Suppressor macrophage treated with lipopolysaccharide for 1 hour (primary cell): ENCODE results near the gene AMIGO2.

ENCODE experiments used
- DNase-seq, 3 donors: peaks; one replicate each; pipeline ENCODE4 v3.0.0-alpha.2; 2020 to 2022

Gene AMIGO2

GRCh38 chr12:47097276-47097896, 17.6 kb upstream of the AMIGO2 start:
- DNase-seq = no peak

GRCh38 chr12:47095446-47096236, 15.9 kb upstream of the AMIGO2 start:
- no peak for DNase-seq

DNA sequence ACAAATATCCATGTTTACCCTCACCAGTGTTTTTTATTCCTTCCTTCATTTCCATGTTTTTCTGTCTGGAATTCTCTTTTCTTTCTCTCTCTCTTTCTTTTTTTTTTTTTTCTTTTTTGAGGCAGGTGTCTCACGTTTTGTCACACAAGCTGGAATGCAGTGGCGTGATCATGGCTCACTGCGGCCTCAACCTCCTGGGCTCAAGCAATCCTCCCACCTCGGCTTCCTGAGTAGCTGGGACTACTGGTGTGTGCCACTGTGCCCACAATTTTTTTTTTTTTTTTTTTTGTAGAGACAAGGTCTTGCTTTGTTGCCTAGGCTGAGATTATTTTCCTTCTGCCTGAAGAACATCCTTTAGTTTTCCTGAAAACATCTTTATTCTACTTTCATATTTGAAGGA, 15.0 kb upstream of the AMIGO2 start:
- no peak for DNase-seq

- DNase-seq = no peak
These were observed 11.2 kb upstream of the AMIGO2 start for GRCh38 chr12:47091009-47091408.

DNA sequence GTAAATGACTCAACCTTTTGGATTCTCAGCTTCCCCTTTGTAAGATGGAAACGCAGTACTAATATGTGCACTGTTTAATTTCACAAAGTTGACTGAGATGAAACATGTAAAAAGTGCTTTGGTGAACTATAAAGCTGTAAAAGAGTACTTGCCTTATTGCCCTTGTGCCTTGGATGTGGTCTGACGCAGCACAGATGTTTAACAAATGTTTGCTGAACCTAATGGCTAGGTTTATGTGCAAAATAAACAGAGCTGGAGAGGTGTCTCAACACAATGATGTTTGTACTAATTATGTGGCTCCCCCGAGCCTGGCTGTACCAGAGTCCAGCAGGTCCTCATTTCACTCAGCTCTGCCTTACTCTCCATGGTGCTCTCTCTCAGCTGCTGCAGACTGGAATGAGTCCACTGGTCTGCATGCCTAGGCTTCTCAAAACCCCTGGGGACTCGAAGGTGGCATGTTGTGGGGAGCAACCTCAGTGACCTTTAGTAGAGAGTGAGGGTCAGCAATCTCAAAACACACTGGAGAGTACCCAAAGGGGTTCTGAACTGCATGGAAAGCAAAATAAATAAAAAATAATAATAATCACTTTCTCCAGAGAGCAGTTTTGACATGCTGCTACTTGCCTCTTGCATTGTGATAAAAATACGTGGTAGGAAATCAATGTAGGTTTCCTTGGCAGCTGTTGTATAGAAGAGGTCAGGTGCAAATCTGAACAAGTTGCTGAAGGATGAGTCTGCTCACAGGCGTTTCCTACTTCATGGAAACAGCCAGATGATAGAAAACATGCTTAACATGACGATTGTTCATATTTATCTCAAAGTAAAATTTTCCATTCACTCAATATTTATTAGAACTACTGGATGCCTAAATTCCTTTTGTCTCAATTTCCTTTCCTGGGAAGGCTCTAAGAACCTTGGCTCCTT, 8.5 kb upstream of the AMIGO2 start:
- DNase-seq = no peak

- DNase-seq = no peak
These were observed 7.4 kb upstream of the AMIGO2 start for GRCh38 chr12:47087088-47087688.

- DNase-seq = peak; percentile 67 to 80 (median 79)
These were observed 6.1 kb upstream of the AMIGO2 start for GRCh38 chr12:47085815-47086252.

DNA sequence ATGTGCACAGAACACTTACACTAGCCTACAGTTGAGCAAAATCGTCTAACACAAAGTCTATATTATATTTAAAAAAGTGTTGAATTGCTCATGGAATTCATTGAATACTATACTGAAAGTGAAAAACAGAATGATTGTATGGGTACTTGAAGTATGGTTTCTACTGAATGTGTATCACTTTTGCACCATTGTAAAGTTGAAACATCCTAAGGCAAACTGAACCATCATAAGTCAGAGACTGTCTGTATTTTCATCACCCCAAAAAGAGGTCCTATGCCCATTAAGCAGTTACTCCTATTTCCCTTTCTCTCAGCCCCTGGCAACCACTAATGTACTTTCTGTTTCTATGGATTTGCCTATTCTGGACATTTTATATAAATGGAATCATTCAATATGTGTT, 4.4 kb upstream of the AMIGO2 start:
- no peak for DNase-seq

DNA sequence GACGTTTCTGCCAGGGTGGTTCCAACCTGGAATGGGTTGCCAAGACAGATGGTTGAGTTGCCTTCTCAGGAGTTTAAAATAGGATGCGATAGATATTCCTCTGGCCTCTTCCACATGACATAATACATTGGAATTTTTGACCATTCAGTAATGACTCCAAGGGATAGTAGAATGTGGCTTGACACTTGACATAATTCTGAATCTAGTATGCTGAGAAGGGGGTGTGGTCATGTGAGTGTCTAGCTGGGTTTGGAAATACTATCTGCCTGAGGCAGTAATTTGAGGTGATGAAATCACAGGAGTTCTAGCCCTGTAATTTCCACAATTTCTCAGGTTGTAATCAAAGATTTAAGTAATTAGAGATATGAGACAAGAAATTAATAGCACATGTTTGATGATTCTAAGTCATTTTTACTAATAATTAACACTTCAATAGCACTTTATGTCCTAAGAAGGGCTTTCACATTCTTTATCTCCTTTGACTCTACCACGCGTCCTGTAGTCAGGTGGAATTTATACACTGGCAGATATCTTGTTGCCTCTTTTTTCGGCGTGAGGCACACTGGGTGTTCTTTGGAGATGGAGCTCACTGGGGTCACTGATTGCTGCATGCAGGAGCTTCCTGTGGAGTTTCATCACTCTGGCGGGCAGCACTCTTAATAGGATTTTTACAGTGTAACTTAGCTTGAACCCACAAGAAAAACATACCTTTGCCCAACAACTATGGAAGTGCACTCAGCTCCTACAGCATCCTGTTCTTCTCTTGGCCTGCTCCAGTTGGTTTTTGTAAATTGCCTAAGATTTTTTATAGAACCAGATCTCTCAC, 3.2 kb upstream of the AMIGO2 start:
- DNase-seq = peak; percentile 59 to 71 (median 69)

GRCh38 chr12:47082283-47082682, 2.5 kb upstream of the AMIGO2 start:
- DNase-seq = no peak

- DNase-seq = peak; percentile 66 to 76 (median 67)
These were observed 1.2 kb upstream of the AMIGO2 start for GRCh38 chr12:47080725-47081502.

DNA sequence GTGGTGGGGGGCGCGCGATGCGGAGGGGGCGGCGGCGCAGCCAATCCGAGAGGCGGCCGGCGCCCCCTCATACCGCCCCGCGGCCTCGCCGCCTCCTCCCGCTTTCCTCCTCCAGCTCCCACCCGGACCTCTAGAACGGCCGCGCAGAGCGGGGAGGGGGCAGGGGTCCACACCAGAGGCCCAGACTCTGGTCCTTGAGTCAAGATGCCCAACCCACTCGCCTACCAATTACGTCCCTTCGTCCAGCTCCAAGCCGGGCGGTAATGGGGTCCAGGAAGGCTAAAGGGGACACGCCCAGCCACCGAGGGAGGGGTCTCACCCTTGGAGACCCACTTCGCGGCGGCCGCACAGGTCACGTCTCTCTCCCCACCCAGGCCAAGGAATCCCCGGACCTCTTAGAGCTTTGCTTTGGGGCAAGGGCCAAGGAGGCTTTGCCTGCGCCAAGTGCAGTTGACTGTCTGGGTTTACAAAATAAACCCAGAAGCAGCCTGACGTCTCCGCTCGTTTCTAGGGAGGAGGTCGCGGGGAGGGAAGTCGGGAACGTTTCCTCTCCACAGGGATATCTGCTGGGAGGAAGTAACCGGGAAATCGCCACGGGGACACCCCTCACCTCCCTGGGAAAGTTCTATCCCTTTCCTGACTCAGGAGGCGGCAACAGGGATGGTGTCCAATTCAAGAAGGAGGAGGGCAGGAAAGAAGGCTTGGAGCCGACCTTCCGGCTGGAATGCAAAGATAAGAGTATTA, 394 bp upstream of the AMIGO2 start:
- DNase-seq = peak; percentile 44 to 53 (median 47)

DNA sequence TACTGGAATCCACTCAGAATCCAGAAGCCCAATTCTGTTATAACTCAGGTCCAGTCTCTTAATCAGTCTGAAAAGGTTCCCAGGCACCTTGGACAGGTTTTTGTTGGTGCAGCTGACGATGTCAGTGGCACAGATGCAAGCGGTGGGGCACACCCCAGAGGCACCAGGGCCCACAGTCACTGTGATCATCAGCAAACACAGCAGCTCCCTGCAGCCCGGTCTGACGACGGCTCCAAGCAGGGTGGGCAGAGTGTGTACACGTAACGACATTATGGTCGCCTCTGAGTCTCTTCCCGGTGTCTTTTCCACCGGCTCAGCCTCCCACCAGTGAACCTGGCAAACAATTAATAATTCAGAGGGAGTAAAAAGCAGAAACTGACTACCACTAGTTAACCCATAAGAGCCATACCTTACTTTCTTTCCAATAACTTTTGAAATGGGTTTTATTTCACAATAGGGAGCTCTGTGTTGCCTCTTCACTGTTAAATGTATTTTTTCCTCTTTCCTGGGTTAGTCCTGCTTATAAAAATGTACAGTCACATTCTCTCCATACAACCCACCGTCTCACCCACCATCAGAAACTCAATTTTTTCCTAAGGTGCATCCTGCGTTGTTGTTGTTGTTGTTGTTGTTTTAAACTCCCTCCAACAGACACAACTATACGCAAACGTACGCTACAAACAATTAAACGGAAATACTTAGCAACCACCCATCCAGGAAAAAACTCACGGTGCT, 859 bp downstream of the AMIGO2 start:
- DNase-seq = peak in 1 of 3 donors; percentile 13

DNA sequence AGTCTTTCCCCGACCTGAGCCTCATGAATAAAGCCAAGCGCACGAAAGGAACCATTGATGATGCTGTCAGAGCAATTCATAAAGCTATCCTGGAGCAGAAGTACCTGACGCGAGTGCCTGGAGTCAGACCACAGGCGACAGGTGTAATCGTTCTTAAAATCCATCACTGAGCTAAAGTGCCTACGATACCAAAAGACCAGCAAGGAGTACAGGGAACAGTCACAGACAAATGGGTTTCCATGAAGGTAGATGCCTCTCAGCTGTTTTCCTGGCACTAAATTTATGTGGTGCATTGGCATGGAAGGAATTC, 1.7 kb downstream of the AMIGO2 start:
- DNase-seq = no peak

- no peak for DNase-seq
These were observed 2.3 kb downstream of the AMIGO2 start for GRCh38 chr12:47077206-47078085.

DNA sequence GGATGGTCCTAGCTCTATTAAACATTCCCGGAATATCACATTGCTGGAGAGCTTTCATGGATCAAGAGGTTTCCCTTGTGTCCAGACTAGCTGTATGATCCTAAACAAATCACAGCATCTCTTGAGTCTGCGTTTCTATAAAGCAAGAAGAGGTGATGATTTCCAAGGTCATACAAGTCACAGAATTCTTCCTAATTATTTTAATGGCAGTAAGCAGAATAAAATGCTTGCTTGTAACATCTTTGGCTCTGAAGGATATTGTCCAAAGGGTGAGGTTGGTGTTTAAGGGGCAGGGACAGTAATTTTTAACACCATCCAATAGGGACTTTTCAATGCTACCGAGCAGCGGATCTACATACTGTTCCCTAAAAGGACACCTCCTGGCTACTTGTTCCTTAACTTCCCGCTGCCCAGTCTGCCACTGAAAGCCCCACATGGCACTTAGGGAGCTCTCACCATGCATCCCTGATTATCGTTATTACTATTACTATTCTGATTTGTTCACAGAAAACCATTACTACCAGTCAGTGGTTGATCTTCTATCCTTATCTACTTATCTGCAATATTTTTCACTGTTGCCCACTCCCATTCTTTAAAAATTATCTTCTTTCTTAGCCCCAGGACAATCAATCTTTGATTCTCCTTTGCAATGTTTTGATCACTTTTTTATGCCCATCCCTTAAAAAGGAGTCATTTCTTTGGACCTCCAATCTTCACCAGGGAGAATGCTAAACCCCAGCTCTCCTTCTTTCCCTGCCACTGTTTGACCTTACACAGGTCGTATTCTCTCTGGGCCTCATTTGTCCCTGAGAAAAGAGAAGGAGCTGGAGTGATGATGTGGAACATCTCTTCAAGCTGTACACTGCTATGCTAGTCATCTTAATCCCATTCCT, 4.3 kb downstream of the AMIGO2 start:
- no peak for DNase-seq

GRCh38 chr12:47074757-47075156, 5.0 kb downstream of the AMIGO2 start:
- no peak for DNase-seq

GRCh38 chr12:47073951-47074350, 5.8 kb downstream of the AMIGO2 start:
- no peak for DNase-seq
